GM13976 (cell line): ENCODE measurements around the gene CHD2.
"Not testable (repeated sequence)": the region's sequence is repeated elsewhere in the genome, so short reads cannot be mapped to it uniquely, and the experiment has no call there.

Source experiments
- DNase-seq: peaks from one replicate; pipeline ENCODE4 v3.0.0; 2012; ENCODE audit warnings: low spot score
- CTCF ChIP-seq: IDR thresholded peaks from 2 replicates; pipeline ENCODE4 v1.5.1; 2012; ENCODE audit warnings: borderline replicate concordance, mild to moderate bottlenecking; ENCODE audit not compliant: insufficient read depth; ENCODE audit errors: extremely low read depth, missing control alignments, control extremely low read depth
- in situ Hi-C: fragments of 300-500 bp; cut with MboI; formaldehyde crosslinking; loops from one replicate; pipeline ENCODE4 v1.12.0; 2022; ENCODE audit warnings: low sequenced_read_pairs, mixed read lengths, inconsistent platforms; ENCODE audit not compliant: unreplicated experiment

CHD2 gene

GRCh38 chr15:92910451-92910850, 10.3 kb downstream of the CHD2 start:
- in situ Hi-C loops, result loop anchor here (5.0 kb wide), 1 partner anchor 108 kb away; no protein-coding TSS in a partner anchor
- no peak for TF ChIP-seq CTCF
- no peak for DNase-seq

GRCh38 chr15:92914103-92914499, 14.0 kb downstream of the CHD2 start:
- no peak for TF ChIP-seq CTCF
- in situ Hi-C loops, result loop anchor here (5.0 kb wide), 1 partner anchor 112 kb away; no protein-coding TSS in a partner anchor
- DNase-seq, result no peak

- TF ChIP-seq CTCF, result no peak
- DNase-seq, result no peak
- in situ Hi-C loops, result loop anchor here (5.0 kb wide), 1 partner anchor 112 kb away; no protein-coding TSS in a partner anchor
These were observed 14.7 kb downstream of the CHD2 start for GRCh38 chr15:92914768-92915221.

DNA sequence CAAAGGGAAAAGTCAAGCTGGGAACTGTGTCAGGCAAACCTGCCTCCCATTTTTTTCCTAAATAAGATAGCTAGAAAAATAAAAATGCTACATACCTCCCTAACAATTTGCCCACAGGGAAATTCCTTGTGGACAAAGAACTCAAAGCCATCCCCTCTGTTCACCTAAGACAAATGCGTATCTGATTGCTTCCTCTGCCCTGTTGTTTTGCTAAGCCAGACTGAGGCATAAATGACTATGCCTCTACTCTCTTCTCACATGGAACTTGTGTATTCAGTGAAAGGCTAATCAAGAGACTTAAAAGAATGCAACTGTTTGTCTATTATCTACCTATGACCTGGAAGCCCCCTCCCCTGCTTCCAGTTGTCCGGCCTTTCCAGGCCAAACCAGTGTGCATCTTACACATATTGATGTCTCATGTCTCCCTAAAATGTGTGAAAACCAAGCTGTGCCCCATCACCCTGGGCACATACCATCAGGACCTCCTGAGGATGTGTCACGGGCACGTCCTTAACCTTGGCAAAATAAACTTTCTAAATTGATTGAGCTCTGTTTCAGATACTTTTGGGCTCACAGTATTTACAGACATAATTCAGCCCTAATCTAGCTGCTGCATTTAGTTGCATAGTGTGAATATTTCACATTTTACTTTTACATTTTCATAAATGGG, 15.8 kb downstream of the CHD2 start:
- no peak for TF ChIP-seq CTCF
- no peak for DNase-seq
- in situ Hi-C loops, result no loop called here

- TF ChIP-seq CTCF, result peak; percentile 81
- in situ Hi-C loops, result no loop called here
- peak; percentile 77 for DNase-seq
These were observed 17.7 kb downstream of the CHD2 start for GRCh38 chr15:92917598-92918407.

DNA sequence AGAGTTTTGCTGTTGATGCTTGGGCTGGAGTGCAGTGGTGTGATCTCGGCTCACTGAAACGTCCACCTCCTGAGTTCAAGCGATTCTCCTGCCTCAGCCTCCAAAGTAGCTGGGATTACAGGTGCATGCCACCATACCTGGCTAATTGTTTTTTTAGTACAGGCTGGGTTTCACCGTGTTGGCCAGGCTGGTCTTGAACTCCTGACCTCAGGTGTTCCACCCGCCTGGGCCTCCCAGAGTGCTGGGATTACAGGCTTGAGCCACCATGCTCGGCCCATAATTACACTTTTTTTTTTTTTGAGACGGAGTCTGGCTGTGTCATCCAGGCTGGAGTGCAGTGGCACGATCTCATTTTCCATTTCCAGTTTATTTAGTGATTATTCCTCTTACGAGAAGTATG, 18.8 kb downstream of the CHD2 start:
- DNase-seq, in situ Hi-C loops: not testable (repeated sequence)
